Breast epithelium (tissue), 4 donors: ENCODE results near the gene GNAL. TPM values are rescaled to one million over a fixed set of nuclear protein-coding genes. Genes with fewer than 3 reads are reported as not detected.

Experiments
- DNase-seq, 2 donors: peaks; one replicate each; pipeline ENCODE4 v3.0.0-alpha.2; 2019; ENCODE audit warnings: low spot score in 2 of 2
- H3K27ac ChIP-seq, 2 donors: fragments of 200-600 bp; sonication (generic) in 1 of 2; one replicate each; pipeline ENCODE4 v1.5.1; 2016 to 2019; ENCODE audit warnings: mild to moderate bottlenecking in 1 of 2
- H3K27me3 ChIP-seq, 2 donors: fragments of 200-600 bp; sonication (generic) in 1 of 2; one replicate each; pipeline versions ENCODE4 v1.5.1 to v1.6.0; 2017 to 2019; ENCODE audit warnings: control low read depth in 1 of 2, mild to moderate bottlenecking in 1 of 2
- H3K36me3 ChIP-seq: fragments of 200-600 bp; one replicate; pipeline ENCODE4 v1.5.1; 2019
- H3K4me1 ChIP-seq, 2 donors: fragments of 200-600 bp; sonication (generic); one replicate each; pipeline ENCODE4 v1.5.1; 2016 to 2019; ENCODE audit warnings: control low read depth in 1 of 2
- H3K4me3 ChIP-seq, 3 donors: fragments of 200-600 bp; sonication (generic); 1 replicate in 2 of 3; 2 replicates in 1 of 3; pipeline ENCODE4 v1.5.1; 2016 to 2019; ENCODE audit warnings: mild to moderate bottlenecking in 3 of 3, moderate library complexity in 2 of 3
- H3K9me3 ChIP-seq, 2 donors: fragments of 200-600 bp; sonication (generic) in 1 of 2; one replicate each; pipeline ENCODE4 v1.5.1; 2016 to 2019; ENCODE audit warnings: control low read depth in 1 of 2
- CTCF ChIP-seq, 3 donors: fragments of 450-650 bp; IDR thresholded peaks; one replicate each; pipeline ENCODE4 v1.5.1; 2016 to 2017; ENCODE audit warnings: antibody characterized with exemption in 3 of 3, mild to moderate bottlenecking in 3 of 3, moderate library complexity in 3 of 3
- POLR2A ChIP-seq: fragments of 450-650 bp; IDR thresholded peaks from one replicate; pipeline ENCODE4 v1.6.1; 2016; ENCODE audit warnings: antibody characterized with exemption, mild to moderate bottlenecking, moderate library complexity
- POLR2AphosphoS5 ChIP-seq, 3 donors: sonication (generic); formaldehyde crosslinking; IDR thresholded peaks; one replicate each; pipeline ENCODE4 v1.6.1; 2017; ENCODE audit warnings: antibody characterized with exemption in 3 of 3
- intact Hi-C: fragments of 100-400 bp; cut with DNase I; formaldehyde crosslinking; loops from one replicate; pipeline ENCODE4 v1.15.1; 2023; ENCODE audit warnings: low total_unique reads
- total RNA-seq, 3 donors: library from RNA; depleted of rRNA; stranded (reverse); fragments of >200 nt; gene quantifications; one replicate each; pipeline ENCODE4 v1.1.0, GENCODE V29; 2016

Gene GNAL
- total RNA-seq, 3 donors from 2014 or later: 6.6 to 15.4 (median 7.5) TPM

- no peak for DNase-seq
- Histone ChIP-seq H3K27me3 (no peaks in the 10 kb centered on the region), H3K27ac (no peak overlapping the region), H3K9me3 (no peaks in the 10 kb centered on the region), H3K4me1 (no peaks in the 10 kb centered on the region), H3K4me3 (no peak overlapping the region), H3K36me3 (no peaks in the 10 kb centered on the region)
- intact Hi-C loops: no loop called here
- TF ChIP-seq POLR2A: no peak
- no peak for TF ChIP-seq POLR2AphosphoS5 (IDR thresholded peaks at IDR 0.05)
- no peak for TF ChIP-seq CTCF (IDR thresholded peaks at IDR 0.05)
Observed at GRCh38 chr18:11719621-11720020, 30.6 kb downstream of the GNAL start.

GRCh38 chr18:11721720-11722119, 32.7 kb downstream of the GNAL start:
- TF ChIP-seq CTCF (IDR thresholded peaks at IDR 0.05) (no peak), POLR2A (no peak), POLR2AphosphoS5 (IDR thresholded peaks at IDR 0.05) (no peak)
- Histone ChIP-seq H3K4me1 (no peaks in the 10 kb centered on the region), H3K4me3 (no peak overlapping the region), H3K36me3 (no peaks in the 10 kb centered on the region), H3K27me3 (no peaks in the 10 kb centered on the region), H3K9me3 (no peaks in the 10 kb centered on the region), H3K27ac (no peak overlapping the region)
- intact Hi-C loops: no loop called here
- no peak for DNase-seq

GRCh38 chr18:11724781-11725180, 35.7 kb downstream of the GNAL start:
- intact Hi-C loops: no loop called here
- Histone ChIP-seq H3K9me3 (no peaks in the 10 kb centered on the region), H3K4me1 (no peaks in the 10 kb centered on the region), H3K36me3 (no peaks in the 10 kb centered on the region), H3K27ac (no peak overlapping the region), H3K4me3 (no peak overlapping the region), H3K27me3 (no peaks in the 10 kb centered on the region)
- no peak for DNase-seq
- TF ChIP-seq POLR2AphosphoS5 (IDR thresholded peaks at IDR 0.05): no peak
- no peak for TF ChIP-seq POLR2A
- TF ChIP-seq CTCF (IDR thresholded peaks at IDR 0.05): no peak

- H3K4me3 ChIP-seq: no peak overlapping the region
- TF ChIP-seq POLR2AphosphoS5 (IDR thresholded peaks at IDR 0.05) (no peak), POLR2A (no peak), CTCF (IDR thresholded peaks at IDR 0.05) (no peak)
- intact Hi-C loops: no loop called here
- no peak for DNase-seq
- no peaks in the 10 kb centered on the region for H3K4me1 ChIP-seq
- no peaks in the 10 kb centered on the region for H3K27me3 ChIP-seq
- H3K36me3 ChIP-seq: no peaks in the 10 kb centered on the region
- peak overlapping the region in 1 of 2 donors; percentile 43 for H3K27ac ChIP-seq
- no peaks in the 10 kb centered on the region for H3K9me3 ChIP-seq
Observed at GRCh38 chr18:11726556-11726955, 37.5 kb downstream of the GNAL start.

GRCh38 chr18:11728249-11728648, 39.2 kb downstream of the GNAL start:
- intact Hi-C loops: no loop called here

GRCh38 chr18:11729556-11729955, 40.5 kb downstream of the GNAL start:
- H3K27me3 ChIP-seq: no peaks in the 10 kb centered on the region
- intact Hi-C loops: no loop called here
- DNase-seq: peak in 1 of 2 donors; percentile 33
- no peak overlapping the region for H3K4me3 ChIP-seq
- H3K4me1 ChIP-seq: no peaks in the 10 kb centered on the region
- no peaks in the 10 kb centered on the region for H3K36me3 ChIP-seq
- no peaks in the 10 kb centered on the region for H3K9me3 ChIP-seq
- H3K27ac ChIP-seq: no peak overlapping the region
- TF ChIP-seq POLR2AphosphoS5 (IDR thresholded peaks at IDR 0.05) (no peak), POLR2A (no peak), CTCF (IDR thresholded peaks at IDR 0.05) (no peak)

More at GRCh38 chr18:11728249-11728648, 39.2 kb downstream of the GNAL start:
- H3K9me3 ChIP-seq: no peaks in the 10 kb centered on the region
- no peak for TF ChIP-seq POLR2AphosphoS5 (IDR thresholded peaks at IDR 0.05)
- TF ChIP-seq POLR2A: no peak
- no peak for DNase-seq
- H3K27ac ChIP-seq: no peak overlapping the region
- H3K4me3 ChIP-seq: no peak overlapping the region
- no peaks in the 10 kb centered on the region for H3K27me3 ChIP-seq
- no peaks in the 10 kb centered on the region for H3K4me1 ChIP-seq
- H3K36me3 ChIP-seq: no peaks in the 10 kb centered on the region
